GM19395 (cell line): ENCODE measurements around the gene SLC7A8.

Source experiments
- ATAC-seq: cut with Tn5 transposase; IDR thresholded peaks from one replicate; pipeline ENCODE4 v1.9.1; 2021; ENCODE audit warnings: mild to moderate bottlenecking, moderate library complexity; ENCODE audit not compliant: unreplicated experiment

SLC7A8 gene

DNA sequence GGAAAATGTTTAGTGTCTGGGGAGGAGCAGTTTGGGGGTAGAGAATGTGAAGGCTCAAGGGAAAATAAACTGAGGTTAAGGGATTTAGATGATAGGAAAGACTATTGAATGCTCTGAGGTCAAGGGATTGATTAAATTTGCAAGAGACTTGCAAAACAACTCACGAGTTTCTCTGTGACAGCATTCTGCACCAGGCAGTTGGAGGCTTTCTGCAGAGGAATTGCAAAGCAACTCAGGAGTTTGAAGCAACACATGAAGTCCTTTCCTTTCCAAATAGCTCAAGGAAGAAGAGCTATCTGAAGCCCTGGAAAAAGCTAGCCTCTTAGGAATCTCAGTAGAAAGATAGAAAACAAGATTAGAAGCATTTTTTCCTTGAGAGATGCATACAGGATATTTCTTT lies 23.9 kb downstream of the SLC7A8 start:
- ATAC-seq, result no peak

DNA sequence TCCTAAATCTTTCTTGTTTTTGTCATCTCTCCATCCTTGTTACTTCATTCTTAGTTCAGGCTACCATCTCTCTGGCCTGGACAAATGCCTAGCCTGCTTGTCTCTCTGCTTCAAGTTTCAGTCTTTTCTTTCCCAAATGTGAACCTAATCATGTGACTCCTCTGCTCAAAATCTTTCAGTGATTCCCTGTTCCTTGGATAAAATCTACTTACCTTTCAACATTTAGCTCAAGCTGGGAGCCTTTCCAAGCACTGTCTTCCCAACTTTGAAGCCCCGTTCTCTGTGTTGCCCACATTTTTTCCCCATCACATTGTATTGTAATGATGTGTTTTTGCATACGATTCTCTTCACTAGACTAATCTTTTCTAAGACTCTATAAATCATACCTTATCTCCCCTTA lies 24.7 kb downstream of the SLC7A8 start:
- ATAC-seq, result no peak

DNA sequence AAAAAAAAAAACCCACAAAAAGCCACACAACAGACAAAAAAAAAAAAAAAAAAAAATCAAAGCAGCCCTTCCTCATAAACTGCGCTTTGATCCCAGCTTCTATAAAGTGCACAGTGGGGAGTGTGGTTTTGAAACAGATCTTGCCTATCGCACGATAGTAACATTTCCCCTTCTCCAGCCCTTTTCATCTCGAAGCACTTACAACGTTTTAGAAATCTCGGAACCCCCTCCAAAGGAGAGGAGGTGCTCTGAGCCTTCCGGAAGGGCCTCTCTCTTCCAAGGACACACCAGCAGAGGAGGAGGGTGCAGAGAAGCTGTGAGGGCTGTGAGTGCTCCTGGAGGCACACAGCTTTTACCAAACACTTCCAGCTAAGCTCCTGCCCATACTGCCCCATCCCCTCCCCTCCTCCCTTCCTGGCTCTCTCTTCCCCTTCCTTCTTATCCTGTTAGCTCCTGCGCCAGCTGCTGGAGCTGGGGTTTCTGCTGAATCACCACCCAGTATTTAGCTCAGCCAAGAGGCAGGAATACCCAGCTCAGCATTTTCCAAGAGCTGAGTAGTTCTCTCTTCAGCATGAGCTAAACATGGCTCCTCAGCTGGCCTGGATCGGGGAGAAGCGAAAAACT lies 28.4 kb downstream of the SLC7A8 start:
- no peak for ATAC-seq

DNA sequence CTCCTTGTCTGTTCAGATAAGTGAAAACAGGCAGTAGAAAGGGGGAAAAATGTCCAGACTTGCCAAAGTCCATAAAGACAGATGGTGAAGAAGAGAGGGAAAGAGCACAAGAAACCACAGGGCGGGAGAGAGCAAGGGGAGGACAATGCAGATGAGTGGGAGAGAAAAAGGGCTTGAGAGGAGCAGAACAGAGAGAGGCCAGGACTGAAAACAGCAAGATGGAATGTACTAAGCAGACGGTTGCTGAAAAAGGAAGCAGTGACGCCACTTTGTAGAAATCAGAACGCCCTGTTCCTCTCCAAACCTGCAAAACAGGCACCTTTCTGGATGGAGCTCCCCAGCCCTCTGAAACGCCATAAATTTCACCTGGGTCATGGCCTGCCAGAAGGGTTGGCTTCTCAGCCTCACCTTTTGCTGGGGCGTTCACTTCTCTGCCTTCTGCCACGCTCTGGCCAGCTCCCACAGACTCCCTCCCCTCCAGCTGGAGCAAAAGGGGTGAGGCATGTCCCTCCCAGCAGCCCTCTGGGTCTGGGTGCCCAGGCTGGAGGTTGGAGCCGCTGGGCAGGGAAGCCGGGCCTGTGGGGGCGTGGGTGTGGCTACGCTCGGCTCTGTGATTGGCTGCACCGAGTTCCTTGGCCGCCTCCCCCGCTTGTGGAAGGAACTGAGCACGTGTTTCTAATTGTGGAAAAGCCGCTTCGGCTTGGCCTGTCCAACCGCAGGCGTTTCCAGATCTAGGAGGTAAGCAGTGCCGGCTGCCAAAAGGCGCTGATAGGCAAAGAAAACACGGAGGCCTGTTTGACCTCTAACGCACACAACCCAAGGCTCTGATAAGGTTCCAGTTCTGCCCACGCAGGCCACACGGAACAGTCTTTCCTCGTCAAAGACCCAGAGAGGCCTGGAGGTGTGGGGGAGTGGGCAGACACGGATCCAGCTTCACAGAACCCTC lies 29.3 kb downstream of the SLC7A8 start:
- no peak for ATAC-seq

DNA sequence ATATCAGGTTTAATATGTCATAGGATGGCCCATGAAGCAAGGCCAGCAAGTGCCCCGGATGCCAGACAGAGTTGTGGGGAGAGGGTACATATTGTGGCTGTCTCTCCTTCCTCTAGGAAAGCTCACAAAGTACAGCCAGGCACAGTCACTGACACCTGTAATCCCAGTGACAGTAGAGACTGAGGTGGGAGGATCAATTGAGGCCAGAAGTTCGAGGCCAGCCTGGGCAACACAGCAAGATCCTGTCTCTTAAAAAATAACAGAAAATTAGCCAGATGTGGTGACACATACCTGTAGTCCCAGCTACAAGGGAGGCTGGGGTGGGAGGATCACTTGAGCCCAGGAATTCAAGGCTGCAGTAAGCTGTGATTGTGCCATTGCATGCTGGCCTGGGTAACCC lies 32.1 kb downstream of the SLC7A8 start:
- no peak for ATAC-seq

DNA sequence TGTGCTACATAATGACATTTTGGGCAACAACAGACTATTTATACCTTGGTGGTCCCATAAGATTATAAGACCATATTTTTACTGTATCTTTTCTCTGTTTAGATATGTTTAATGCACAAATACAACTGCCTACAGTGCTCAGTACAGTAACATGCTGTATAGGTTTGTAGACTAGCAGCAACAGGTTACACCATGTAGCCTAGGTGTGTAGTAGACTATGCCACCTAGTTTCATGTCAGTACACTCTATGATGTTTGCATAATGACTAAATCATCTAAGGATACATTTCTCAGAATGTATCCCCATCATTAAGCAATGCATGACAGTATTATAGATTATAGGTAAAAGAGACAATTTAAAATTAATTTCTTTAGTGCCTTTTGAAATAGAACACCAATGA lies 33.7 kb downstream of the SLC7A8 start:
- ATAC-seq, result no peak

DNA sequence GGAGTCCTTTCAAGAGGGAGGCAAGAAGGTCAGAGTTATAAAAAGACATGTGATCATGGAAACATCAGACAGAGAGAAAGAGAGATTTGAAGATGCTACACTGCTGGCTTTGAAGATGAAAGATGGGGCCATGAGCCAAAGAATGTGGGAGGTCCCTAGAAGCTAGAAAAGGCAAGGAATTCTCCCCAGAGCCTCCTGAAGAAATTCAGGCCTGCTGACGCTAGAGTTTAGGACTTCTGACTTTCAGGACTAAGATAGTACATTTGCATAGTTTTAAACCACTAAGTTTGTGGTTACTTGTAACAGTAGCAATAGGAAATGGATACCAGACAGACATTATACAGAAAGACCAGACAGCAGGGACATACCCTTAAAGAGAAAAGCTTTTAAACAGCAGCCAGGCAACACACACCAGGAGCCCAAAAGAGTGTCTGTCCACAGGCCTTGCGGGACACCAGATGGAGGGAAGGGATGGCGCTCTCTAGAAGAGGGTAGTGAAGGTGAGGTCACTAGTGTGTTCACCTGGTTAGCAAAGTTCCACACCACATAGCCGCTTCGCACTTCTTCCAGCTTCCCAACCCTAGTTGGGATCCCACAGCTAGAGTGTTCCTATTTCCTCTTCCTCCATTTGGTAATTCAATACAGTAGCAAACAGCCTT lies 34.7 kb downstream of the SLC7A8 start:
- no peak for ATAC-seq

DNA sequence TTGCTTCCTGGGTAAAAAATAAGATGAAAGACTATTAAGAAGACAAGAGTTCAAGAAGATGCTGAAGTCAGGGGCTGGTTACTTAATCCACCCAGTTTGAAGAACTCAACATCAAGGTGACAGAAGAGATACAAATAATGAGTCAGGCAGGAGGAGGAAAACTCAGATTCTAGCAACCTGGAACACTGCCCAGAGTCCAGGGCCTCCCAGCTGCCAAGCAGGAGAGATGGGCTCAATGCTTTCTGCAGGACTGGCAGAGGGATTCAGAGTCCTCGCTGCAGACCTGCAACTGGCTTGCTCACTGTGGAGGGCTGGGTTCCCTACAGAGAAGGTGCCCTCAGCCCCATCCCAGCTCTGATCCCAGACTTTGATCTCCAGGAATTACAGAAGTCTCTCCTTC lies 35.8 kb downstream of the SLC7A8 start:
- no peak for ATAC-seq

DNA sequence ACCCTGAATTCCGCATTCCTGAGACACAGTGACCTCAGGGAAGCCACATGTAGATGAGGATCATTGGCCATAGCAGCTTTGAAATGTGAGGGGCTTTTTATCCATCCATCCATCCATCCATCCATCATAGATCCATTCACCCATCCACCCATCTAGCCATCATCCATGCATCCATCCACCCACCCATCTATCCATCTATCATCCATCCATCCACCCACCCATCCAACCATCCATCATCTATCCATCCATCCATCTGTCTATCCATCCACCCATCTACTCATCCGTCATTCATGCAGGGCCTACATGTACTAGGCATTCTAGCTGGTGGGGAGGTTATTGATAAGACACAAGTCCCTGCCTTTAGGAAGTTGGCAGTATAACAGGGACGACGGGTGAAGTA lies 36.5 kb downstream of the SLC7A8 start:
- ATAC-seq, result no peak

DNA sequence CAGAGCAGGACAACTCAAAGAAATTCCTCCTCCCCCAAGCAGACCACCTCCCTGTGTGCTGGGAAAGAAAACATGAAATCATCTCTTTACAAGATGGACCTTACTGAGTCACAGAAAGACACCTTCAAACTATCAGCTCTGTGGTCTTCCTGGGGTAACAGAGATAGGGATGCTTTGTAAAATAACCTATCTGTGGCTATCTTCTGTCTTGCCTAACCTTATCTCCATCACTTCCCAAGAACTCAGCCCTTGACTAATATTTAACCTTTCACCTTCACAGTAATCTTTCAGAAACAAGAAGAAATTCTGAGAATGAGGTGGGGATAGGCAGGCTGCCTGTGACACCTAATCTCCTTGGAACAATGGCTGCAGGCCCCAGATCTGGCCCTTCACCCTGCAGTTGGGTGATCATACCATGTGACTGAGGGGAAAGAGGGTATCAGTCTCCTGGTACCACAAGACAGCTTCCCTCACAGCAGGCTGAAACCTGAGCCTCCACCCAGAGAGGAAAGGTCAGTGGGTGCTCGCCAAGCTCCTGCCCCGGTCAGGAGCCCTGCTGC lies 37.0 kb downstream of the SLC7A8 start:
- ATAC-seq, result no peak

DNA sequence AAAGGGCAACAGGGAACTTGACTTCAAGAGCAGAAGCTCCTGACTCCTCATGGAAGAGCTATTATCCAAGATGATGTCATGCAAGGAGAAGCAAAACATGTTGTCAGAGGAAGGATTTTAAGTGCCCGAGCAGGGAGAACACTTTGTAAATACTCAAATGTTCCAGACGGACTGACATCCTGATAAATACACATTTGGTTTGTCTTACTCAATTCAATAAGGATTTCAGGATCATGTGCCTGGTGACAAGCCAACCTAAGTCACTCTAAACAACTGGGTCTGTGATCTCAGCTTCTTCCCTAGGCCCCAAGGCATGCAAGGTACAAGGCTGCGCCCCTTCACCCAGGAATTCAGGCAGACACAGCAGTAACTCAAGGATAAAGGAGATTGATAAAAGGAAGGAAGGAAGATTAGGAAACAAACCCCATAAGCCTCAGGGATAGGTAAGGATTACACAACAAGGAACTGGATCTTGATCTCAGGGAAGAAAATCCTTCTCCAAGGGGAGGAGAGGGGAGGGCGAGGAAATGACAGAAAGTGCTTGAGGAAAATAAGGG lies 37.6 kb downstream of the SLC7A8 start:
- ATAC-seq, result no peak

DNA sequence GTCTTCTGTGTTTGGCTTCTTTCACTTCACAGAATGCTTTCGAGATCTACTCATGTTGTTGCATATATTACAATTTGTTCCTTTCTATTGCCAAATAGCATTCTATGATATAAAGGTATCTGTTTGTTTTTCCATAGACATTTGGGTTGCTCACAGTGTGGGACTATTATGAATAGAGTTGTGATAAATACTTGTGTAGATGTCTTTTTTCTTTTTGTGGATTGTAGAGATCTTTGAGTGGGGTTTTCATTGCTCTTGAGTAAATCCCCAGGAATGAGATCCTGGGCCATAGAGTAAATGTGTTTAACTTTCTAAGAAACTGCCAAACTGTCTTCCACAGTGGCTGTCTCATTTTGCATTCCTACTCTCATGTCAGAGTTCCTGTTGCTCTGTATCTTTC lies 39.5 kb downstream of the SLC7A8 start:
- no peak for ATAC-seq

DNA sequence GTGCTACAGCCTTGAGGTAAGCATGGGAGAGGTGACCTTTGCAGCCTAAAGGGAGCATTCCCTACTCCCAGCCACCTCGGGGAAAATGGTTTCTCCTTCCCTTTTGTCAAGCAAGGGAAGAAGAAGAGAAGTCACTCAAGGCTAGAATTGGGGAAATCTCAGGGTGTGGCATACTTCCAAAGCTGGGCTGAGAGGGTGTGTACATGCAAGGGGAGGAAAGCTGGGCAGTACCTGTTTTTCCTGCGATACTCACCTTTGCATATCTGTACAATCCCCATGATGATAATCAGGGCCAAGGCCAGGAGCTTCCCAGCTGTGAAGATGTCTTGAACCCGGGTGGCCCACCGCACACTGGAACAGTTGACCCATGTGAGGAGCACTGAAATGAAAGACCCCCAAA lies 40.6 kb downstream of the SLC7A8 start:
- ATAC-seq, result no peak

DNA sequence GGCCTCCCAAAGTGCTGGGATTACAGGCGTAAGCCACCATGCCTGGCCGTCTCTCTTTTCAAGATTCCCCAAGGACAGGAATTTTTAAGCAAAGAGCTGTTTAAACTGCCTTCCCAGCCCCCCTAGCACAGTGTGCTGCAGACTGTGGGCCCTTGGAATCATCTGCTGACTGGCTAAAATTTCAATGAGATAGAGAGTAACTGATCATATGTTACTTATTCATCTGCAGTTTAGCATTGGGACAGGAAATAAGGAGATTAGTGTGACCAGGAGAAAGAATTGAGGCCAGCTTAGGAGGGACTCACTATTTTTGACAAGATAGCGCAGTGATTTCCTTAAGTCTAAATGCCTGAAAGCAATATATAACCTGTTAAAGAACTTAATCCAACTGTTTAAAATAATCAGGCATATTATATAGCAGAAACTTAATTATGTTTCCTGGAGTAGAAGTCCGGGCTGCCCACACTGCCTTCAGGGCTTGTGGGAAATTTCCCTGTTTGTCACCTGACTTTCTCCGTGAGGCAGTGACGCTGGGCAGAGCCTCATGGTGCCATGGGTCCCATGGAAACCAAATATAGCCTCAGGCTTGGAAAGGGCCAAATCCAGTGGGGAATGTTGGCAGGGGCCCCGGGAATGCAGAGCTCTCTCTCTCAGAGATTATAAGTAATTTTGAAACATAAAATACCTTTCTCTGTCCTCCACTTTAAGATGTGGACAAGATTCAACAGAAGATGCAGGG lies 41.6 kb downstream of the SLC7A8 start:
- no peak for ATAC-seq

DNA sequence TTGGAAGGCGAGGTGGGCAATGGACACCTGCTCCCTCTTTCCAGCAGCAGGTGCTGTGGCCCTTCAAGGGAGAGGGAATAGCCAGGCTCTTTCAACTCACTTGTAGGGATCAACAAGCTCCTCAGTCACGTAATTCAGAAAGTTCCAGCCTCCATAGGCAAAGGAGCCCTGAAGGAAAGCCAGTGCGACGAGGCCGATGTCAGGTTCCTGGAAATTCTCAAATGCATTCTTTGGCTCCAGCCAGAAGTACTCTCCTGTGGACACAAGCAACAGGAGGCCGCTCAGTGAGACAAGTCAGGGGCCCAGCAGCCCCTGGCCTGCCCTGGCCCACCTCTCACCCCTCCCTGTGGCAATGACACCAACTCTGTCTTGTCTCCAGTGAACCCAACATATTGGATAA lies 43.1 kb downstream of the SLC7A8 start:
- ATAC-seq, result no peak

DNA sequence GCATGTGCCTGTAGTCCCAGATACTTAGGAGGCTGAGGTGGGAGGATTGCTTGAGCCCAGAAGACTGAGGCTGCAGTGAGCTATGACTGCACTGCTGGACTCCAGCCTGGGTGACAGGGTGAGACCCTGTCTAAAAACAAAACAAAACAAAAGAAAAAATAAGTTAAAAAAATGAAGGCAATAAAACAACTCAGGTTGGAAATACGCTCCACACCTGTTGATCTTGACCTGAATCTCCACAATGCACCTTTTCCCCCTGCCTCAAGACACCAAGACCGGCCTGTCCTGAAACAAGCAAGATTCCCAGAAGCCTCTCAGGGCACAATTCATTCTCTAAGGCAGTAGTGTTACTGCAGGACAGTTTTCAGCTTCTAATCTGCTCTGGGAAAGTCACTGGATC lies 43.6 kb downstream of the SLC7A8 start:
- ATAC-seq, result no peak

DNA sequence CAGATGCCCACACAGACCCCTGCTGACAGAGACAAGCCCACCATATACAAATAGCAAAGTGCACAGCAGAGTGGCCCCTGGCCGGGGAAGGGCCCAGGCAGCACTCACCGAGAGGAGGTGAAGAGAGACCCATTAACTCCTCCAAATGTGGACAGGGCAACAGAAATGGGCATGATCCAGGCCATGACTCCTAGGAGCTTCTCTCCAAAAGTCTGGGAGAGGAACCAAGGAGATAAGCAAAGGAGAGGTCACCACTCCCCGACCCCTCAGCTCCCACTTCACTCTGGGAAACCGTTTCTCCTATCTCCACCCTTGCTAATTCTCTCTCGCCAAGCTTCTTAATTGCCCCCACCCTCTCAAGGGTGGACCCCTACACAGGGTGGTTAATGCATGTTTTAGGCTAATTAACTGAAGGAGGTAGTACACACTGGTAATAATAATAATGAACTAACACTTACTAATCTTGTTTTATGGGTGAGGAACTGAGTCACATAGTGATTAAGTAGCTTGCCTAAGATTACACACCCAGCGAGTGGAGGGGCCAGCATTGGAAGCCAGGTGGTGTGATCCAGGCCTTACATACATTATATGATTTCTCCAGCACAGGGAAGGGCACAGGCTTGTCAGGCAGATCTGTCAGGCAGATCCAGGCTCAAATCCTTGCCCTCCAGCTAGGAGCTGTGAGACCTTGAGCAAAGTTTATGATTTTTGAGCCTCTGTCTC lies 45.5 kb downstream of the SLC7A8 start:
- no peak for ATAC-seq

DNA sequence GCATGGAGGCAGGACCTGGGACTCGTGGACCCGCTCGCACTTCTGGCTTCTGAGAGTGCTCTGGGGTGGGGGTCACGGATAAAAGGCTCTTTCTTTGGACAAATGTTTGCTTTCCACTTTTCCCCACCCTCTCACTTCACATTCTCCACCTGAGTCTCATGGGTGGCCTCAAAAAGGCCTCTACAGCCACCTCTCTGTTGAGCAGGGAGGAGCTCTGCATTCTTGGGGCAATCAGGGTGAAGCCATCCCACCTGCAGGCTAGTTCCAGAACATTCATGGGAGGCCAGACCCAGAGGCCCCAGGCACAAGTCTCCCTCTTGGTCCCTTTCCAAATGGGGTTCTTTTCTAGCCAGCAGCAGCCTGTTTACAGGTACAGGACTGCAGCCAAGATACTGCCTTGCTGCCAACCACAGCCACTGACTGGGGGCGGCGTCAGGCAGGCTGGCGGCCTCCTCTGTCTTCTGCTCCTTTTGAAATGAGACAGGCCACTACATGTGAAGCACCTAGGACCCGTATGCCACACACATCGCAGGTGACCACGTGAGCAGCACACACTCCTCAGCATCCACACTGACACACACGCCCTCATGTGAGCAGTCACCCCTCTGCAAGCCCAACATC lies 46.2 kb downstream of the SLC7A8 start:
- ATAC-seq, result no peak

DNA sequence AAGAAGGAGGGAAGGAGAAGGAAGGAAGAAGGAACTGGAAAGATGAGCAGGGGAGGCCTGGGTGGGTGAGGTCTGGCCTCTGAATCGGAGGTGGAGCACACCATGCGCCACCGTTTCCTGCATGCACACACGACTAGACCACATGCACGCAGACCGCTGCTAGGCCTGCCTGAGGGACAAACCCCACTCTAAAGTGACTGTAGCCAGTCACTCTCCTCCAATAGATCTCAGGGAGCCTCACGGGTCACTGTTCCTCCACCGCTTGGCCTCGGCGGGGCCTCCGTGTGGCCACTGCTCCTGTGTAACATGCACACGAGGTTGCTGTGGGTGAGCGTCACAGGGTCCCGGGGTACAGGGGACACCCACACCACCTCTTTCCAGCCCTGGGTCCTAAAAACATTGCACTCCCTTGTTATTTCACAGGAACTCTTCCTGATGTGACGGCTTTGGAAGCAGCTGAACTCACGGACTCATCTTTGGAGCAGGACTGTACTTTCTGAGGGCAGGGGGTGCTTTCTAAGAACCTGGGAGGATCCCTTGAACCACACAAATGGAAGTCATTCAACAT lies 46.8 kb downstream of the SLC7A8 start:
- no peak for ATAC-seq
